HepG2 (cell line): Measurements from ENCODE around the gene MBLAC1. TPM values are rescaled to one million over a fixed set of nuclear protein-coding genes. Genes with fewer than 3 reads are reported as not detected.
A peak's percentile ranks its signal among the peaks of the same experiment; 100 is the strongest.

Experiments used
- ATAC-seq: fragments of 200-7000 bp; cut with Tn5 transposase; 3 replicates; pipeline ENCODE4 v1.9.1; 2020; ENCODE audit warnings: mild to moderate bottlenecking, moderate library complexity
- BruUV-seq: library from RNA; stranded (reverse); fragments of 400-500 nt; replicated peaks from 2 replicates; lab custom pipeline; 2021; lab: Mats Ljungman, UMichigan
- CTCF ChIA-PET: fragments of 300-600 bp; formaldehyde crosslinking; extraction: SDS; loops from one replicate; lab custom pipeline; 2021; ENCODE audit warnings: low total read pairs, inconsistent platforms, low intra/inter-chr PET ratio; lab: Yijun Ruan, JAX
- POLR2A ChIA-PET: fragments of 350-600 bp; sonication (Branson Sonifier 250); formaldehyde crosslinking; loops from one replicate; lab custom pipeline; 2020; ENCODE audit warnings: antibody characterized with exemption, inconsistent platforms; lab: Yijun Ruan, JAX
- DNase-seq: peaks from one replicate; pipeline ENCODE4 v3.0.0-alpha.2; 2015; ENCODE audit warnings: low spot score
- FAIRE-seq: peaks from 3 replicates; lab custom pipeline; 2011; peaks lifted over from hg19 to GRCh38; lab: Jason Lieb, UNC
- H2AFZ ChIP-seq: one replicate; pipeline ENCODE4 v1.6.1; 2011; ENCODE audit warnings: low read length, inconsistent platforms
- H3K27ac ChIP-seq: fragments of 300-600 bp; 3 replicates; pipeline ENCODE4 v1.8.0; 2011; ENCODE audit warnings: mixed run types, mild to moderate bottlenecking, mixed read lengths, low read length, inconsistent platforms; ENCODE audit not compliant: insufficient read depth; ENCODE audit errors: extremely low read length
- H3K27me3 ChIP-seq, 2 experiments: fragments of 200-600 bp in 1 of 2; 2 replicates in 1 of 2; 3 replicates in 1 of 2; pipeline versions ENCODE4 v1.6.0 to v1.8.0; 2011; ENCODE audit warnings: low read length in 2 of 2, mild to moderate bottlenecking in 2 of 2, moderate library complexity in 2 of 2, inconsistent platforms in 1 of 2; ENCODE audit not compliant: insufficient read depth in 2 of 2, control insufficient read depth in 1 of 2
- H3K36me3 ChIP-seq, 2 experiments: fragments of 200-600 bp in 1 of 2; replicated peaks in 1 of 2; 2 replicates in 1 of 2; 3 replicates in 1 of 2; pipeline versions ENCODE4 v1.5.1 to v1.8.0; 2011; ENCODE audit warnings: low read length in 2 of 2, inconsistent platforms in 1 of 2; ENCODE audit not compliant: insufficient read depth in 2 of 2, control insufficient read depth in 1 of 2
- H3K4me1 ChIP-seq: 2 replicates; pipeline ENCODE4 v1.5.1; 2012; ENCODE audit warnings: low read length, inconsistent platforms; ENCODE audit not compliant: insufficient read depth
- H3K4me2 ChIP-seq: 2 replicates; pipeline ENCODE4 v1.6.0; 2011; ENCODE audit warnings: low read depth, low read length, inconsistent platforms
- H3K4me3 ChIP-seq, 3 experiments: fragments of 200-600 bp in 1 of 3; sonication (generic), shearing (Covaris generic) in 1 of 3; replicated peaks in 1 of 3; 2 replicates each; pipeline ENCODE4 v1.5.1; 2011 to 2016; ENCODE audit warnings: low read length in 3 of 3, inconsistent platforms in 2 of 3, low read depth in 2 of 3, mild to moderate bottlenecking in 2 of 3, control low read depth in 1 of 3, mixed read lengths in 1 of 3; ENCODE audit not compliant: insufficient read depth in 1 of 3
- H3K79me2 ChIP-seq: one replicate; pipeline ENCODE4 v1.6.1; 2011; ENCODE audit warnings: low read length, inconsistent platforms; ENCODE audit not compliant: insufficient read depth
- H3K9ac ChIP-seq: 2 replicates; pipeline ENCODE4 v1.6.0; 2011; ENCODE audit warnings: mild to moderate bottlenecking, low read depth, low read length, inconsistent platforms; ENCODE audit not compliant: insufficient read depth
- H3K9me3 ChIP-seq: 2 replicates; pipeline ENCODE4 v1.5.1; 2012; ENCODE audit warnings: mild to moderate bottlenecking, low read length
- H4K20me1 ChIP-seq: 2 replicates; pipeline ENCODE4 v1.6.0; 2011; ENCODE audit warnings: inconsistent platforms, mild to moderate bottlenecking, low read length, moderate library complexity; ENCODE audit not compliant: insufficient read depth
- HES4 ChIP-seq: sonication (generic); formaldehyde crosslinking; IDR thresholded peaks from 2 replicates; pipeline ENCODE4 v1.9.0; 2021; ENCODE audit warnings: mild to moderate bottlenecking, missing genetic modification reagents, borderline replicate concordance
- POLR2G ChIP-seq: fragments of 200-400 bp; formaldehyde crosslinking; IDR thresholded peaks from 2 replicates; pipeline ENCODE4 v1.6.1; 2018; ENCODE audit warnings: mild to moderate bottlenecking, low read depth, low read length, moderate library complexity
- RBFOX2 ChIP-seq: fragments of 200-400 bp; formaldehyde crosslinking; IDR thresholded peaks from 2 replicates; pipeline ENCODE4 v1.6.1; 2017; ENCODE audit warnings: low read depth, mild to moderate bottlenecking, low read length
- SP1 ChIP-seq, 2 experiments: fragments of 450-650 bp in 1 of 2; sonication (generic) in 1 of 2; formaldehyde crosslinking in 1 of 2; IDR thresholded peaks; 2 replicates each; pipeline versions ENCODE4 v1.4.0 to v1.6.1; 2016 to 2020; ENCODE audit warnings: missing genetic modification reagents in 1 of 2
- ZFX ChIP-seq: sonication (generic); formaldehyde crosslinking; IDR thresholded peaks from 2 replicates; pipeline ENCODE4 v1.4.0; 2020; ENCODE audit warnings: mild to moderate bottlenecking, low read depth, missing genetic modification reagents, moderate library complexity
- ZNF891 ChIP-seq: sonication (generic); formaldehyde crosslinking; IDR thresholded peaks from 2 replicates; pipeline ENCODE4 v1.5.0; 2020; ENCODE audit warnings: mild to moderate bottlenecking, missing genetic modification reagents
- WGBS: methylation state at CpG from one replicate; pipeline ENCODE4 v1.1.6; 2017; ENCODE audit warnings: low lambda C conversion rate; 5-methylcytosine and 5-hydroxymethylcytosine counted together
- in situ Hi-C: cut with HindIII; loops from 2 replicates; pipeline ENCODE4 v1.10.0; 2017; ENCODE audit warnings: low pct_unique_long_range_greater_than_20kb; ENCODE audit not compliant: extremely low pct_ligation_motif_present
- intact Hi-C: fragments of 100-400 bp; cut with micrococcal nuclease; formaldehyde crosslinking; loops from one replicate; pipeline ENCODE4 v1.10.0; 2022; ENCODE audit not compliant: unreplicated experiment
- polyA plus RNA-seq, 8 experiments: library from polyadenylated mRNA; depleted of rRNA in 3 of 8; stranded (reverse) in 7 of 8; unstranded in 1 of 8; fragments of >200 nt; fragmentation: Illumina TruSeq in 4 of 8; extraction: Trizol in 4 of 8; gene quantifications; 2 replicates each; pipeline versions ENCODE4 v1.2.1 to v1.2.3, GENCODE V29; 2011 to 2016; ENCODE audit warnings: low read depth in 4 of 8, missing spikeins in 1 of 8, mixed read lengths in 1 of 8; ENCODE audit not compliant: insufficient read depth in 1 of 8
- total RNA-seq, 5 experiments: library from RNA; depleted of rRNA; stranded (reverse); fragments of >200 nt; fragmentation: Illumina TruSeq; extraction: Trizol; gene quantifications; 2 replicates each; pipeline ENCODE4 v1.2.3, GENCODE V29; 2016; ENCODE audit warnings: low read depth in 1 of 5
- TF ChIP-seq, protein P1 (sequence below): sonication (generic); formaldehyde crosslinking; IDR thresholded peaks from 2 replicates; pipeline ENCODE4 v1.4.0; 2020; ENCODE audit warnings: missing genetic modification reagents, mild to moderate bottlenecking, borderline replicate concordance

MBLAC1 gene
- total and polyA plus RNA-seq, 2 of the 13 experiments (the other 11 are each of a cell fraction or from before 2014, with no cell fraction given), result 0.79 to 2.1 TPM

DNA sequence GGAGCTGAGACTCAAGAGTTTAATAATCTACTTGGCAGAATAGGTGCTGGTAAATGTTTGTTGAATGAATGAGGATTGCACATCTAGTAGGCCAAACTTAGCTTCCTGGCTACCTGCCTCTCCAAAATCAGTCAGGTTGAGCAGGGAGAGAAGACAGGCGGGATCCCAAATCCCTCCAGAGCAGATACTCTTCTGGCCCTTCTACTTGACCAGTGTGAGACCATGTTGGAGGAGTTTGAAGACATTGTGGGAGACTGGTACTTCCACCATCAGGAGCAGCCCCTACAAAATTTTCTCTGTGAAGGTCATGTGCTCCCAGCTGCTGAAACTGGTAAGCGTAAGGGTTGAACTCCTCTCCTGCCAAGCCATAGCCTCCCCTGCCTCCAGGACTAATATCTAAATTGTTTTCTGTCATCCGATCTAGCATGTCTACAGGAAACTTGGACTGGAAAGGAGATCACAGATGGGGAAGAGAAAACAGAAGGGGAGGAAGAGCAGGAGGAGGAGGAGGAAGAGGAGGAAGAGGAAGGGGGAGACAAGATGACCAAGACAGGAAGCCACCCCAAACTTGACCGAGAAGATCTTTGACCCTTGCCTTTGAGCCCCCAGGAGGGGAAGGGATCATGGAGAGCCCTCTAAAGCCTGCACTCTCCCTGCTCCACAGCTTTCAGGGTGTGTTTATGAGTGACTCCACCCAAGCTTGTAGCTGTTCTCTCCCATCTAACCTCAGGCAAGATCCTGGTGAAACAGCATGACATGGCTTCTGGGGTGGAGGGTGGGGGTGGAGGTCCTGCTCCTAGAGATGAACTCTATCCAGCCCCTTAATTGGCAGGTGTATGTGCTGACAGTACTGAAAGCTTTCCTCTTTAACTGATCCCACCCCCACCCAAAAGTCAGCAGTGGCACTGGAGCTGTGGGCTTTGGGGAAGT lies 2.2 kb upstream of the MBLAC1 start:
- intact Hi-C loops, result loop anchor here (5.0 kb wide), 1 partner anchor 42 kb away; the partner anchor contains the start of gene ZNF3
- Histone ChIP-seq H3K4me1 (peaks cover 64% of the 10 kb centered on the region), H3K27me3 (no peaks in the 10 kb centered on the region; a peak in 1 of 5 replicates), H3K9me3 (no peaks in the 10 kb centered on the region), H3K36me3 (no peaks in the 10 kb centered on the region)
- WGBS, result 86% methylated on average over 4 of the region's 4 CpGs
- no TSS peak for BruUV-seq
- POLR2A ChIA-PET, result interaction anchor here (1.3 to 3.5 kb wide), 3 partner anchors 23 to 304 kb away, joined by 4 to 48 read pairs (median 11); partner anchors contain the start of genes AP4M1, LAMTOR4, MCM7 and ZCWPW1
- FAIRE-seq, result no peak
- TF ChIP-seq POLR2G (0 out of 2 replicates have a peak, but pooled peaks have one; percentile 10), ZNF891 (no peak), RBFOX2 (peak; percentile 35; the same call in 1 of the 2 replicates), ZFX (no peak)
- TF ChIP-seq, all 625 proteins: peak for 2
- in situ Hi-C loops, result no loop called here
- H3K27ac ChIP-seq, result peak overlapping the region; percentile 42
- H2AFZ ChIP-seq, result no peak overlapping the region
- no peaks in the 10 kb centered on the region for H4K20me1 ChIP-seq
- DNase-seq, result no peak
- ATAC-seq, result no peak
- 0 out of 2 replicates have a peak overlapping the region, but pooled peaks have one; percentile 1 for H3K9ac ChIP-seq
- CTCF ChIA-PET, result no interaction called here
- peak overlapping the region in 1 of 3 experiments; percentile 30; a peak in 1 of 6 replicates for H3K4me3 ChIP-seq
- H3K4me2 ChIP-seq, result peak overlapping the region; percentile 74
- H3K79me2 ChIP-seq, result peaks cover 5% of the 10 kb centered on the region

DNA sequence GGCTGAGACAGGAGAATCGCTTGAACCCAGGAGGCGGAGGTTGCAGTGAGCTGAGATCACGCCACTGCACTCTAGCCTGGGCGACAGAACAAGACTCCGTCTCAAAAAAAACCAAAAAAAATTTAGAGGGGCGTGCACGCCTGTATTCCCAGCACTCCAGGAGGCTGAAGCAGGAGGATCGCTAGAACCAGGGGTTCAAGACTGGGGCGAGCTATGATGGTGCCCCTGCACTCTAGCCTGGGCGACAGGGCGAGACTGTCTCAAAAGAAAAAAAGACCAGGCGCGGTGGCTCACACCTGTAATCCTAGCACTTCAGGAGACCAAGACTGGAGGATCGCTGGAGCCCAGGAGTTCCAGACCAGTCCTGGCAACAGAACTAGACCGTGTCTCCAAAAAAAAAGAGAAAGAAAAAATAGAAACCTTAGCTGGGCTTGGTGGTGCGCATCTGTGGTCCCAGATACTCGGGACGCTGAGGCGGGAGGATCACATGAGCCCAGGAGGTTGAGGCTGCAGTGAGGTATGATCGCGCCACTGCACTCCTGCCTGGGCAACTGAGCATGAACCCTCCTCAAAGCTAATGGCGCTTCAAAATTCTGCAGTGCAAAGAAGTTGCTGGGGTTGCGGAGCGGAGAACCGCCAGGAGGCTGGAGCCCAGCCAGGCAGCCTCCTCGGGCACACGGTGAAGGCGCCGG lies 382 bp upstream of the MBLAC1 start:
- FAIRE-seq (no peak), ATAC-seq (peak; percentile 8; the same call in 2 of the 3 replicates), DNase-seq (no peak)
- Histone ChIP-seq H3K4me2 (peak overlapping the region; percentile 74), H3K36me3 (no peaks in the 10 kb centered on the region), H3K9ac (peak overlapping the region; percentile 88), H4K20me1 (no peaks in the 10 kb centered on the region), H3K27ac (peak overlapping the region; percentile 96), H3K9me3 (no peaks in the 10 kb centered on the region), H3K4me3 (peak overlapping the region; percentile 74 to 92 (median 84)), H3K79me2 (peaks cover 5% of the 10 kb centered on the region), H3K27me3 (no peaks in the 10 kb centered on the region), H3K4me1 (peaks cover 62% of the 10 kb centered on the region), H2AFZ (no peak overlapping the region)
- intact Hi-C loops, result loop anchor here (5.0 kb wide), 1 partner anchor 44 kb away; the partner anchor contains the start of gene ZNF3
- in situ Hi-C loops, result no loop called here
- WGBS, result 5% methylated on average over 22 of the region's 29 CpGs
- CTCF ChIA-PET, result no interaction called here
- POLR2A ChIA-PET, result interaction anchor here (0.9 to 3.5 kb wide), 7 partner anchors 22 to 310 kb away, joined by 3 to 48 read pairs (median 4); partner anchors contain the start of genes AP4M1, COPS6, LAMTOR4 and MCM7
- TSS peak; percentile 82 for BruUV-seq
- TF ChIP-seq, protein P1, sequence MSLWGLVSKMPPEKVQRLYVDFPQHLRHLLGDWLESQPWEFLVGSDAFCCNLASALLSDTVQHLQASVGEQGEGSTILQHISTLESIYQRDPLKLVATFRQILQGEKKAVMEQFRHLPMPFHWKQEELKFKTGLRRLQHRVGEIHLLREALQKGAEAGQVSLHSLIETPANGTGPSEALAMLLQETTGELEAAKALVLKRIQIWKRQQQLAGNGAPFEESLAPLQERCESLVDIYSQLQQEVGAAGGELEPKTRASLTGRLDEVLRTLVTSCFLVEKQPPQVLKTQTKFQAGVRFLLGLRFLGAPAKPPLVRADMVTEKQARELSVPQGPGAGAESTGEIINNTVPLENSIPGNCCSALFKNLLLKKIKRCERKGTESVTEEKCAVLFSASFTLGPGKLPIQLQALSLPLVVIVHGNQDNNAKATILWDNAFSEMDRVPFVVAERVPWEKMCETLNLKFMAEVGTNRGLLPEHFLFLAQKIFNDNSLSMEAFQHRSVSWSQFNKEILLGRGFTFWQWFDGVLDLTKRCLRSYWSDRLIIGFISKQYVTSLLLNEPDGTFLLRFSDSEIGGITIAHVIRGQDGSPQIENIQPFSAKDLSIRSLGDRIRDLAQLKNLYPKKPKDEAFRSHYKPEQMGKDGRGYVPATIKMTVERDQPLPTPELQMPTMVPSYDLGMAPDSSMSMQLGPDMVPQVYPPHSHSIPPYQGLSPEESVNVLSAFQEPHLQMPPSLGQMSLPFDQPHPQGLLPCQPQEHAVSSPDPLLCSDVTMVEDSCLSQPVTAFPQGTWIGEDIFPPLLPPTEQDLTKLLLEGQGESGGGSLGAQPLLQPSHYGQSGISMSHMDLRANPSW (CRISPR knock-in tag), result 0 out of 2 replicates have a peak, but pooled peaks have one; percentile 20
- TF ChIP-seq HES4 (CRISPR knock-in tag), result peak; percentile 79; the same call in 1 of the 2 replicates
- TF ChIP-seq SP1 (IDR thresholded peaks at IDR 0.05), result no peak
- TF ChIP-seq SP1 (CRISPR knock-in tag; IDR thresholded peaks at IDR 0.05), result 0 out of 2 replicates have a peak, but pooled peaks have one; percentile 8
